Measurements from ENCODE around the gene LARGE2. TPM values are rescaled to one million over a fixed set of nuclear protein-coding genes. Genes with fewer than 3 reads are reported as not detected.

The LARGE2 gene
- total RNA-seq = 1 to 10 TPM in 1 of 2 donors, under 1 TPM in 1; 0.62 to 1.1 TPM

- peak within 1 kb of the TSS in 1 of 2 donors; percentile 75 for H3K27ac Mint-ChIP-seq
- peak in 1 of 2 donors; percentile 56 for DNase-seq (ENCODE audit: low spot score in 2 of 2)
- no peaks in the 10 kb centered on the region for H3K9me3 Mint-ChIP-seq
- no peaks in the 10 kb centered on the region for H3K36me3 Mint-ChIP-seq
- no peak for ATAC-seq
Observed at GRCh38 chr11:45922425-45923082, at the start of gene LARGE2. LARGE2 (plus strand) TSS chr11:45922656; CDS start chr11:45922883, 227 bp downstream.

DNA sequence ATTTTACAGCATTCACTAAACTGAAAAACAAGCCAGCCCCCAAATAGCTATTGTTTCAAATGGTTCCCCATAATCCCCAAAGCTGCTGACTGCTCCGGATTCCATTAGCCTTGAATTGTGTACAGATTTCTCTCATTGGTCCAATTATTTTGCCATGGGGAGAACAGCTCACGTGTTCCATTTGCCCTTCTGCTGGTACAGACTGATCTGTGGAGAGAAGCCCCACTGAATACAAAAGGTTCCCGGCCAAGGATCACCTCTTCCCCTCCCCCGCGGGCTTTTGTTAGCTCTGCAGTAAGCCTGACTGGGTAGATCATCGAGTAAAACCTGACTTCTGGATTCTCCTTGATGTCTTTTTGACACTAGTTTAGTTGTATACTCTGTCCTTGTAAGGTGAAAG, 46.1 kb upstream of the LARGE2 start:
- Mint-ChIP-seq H3K27ac (no peak overlapping the region), H3K9me3 (no peaks in the 10 kb centered on the region), H3K36me3 (peaks cover 0 to 15% of the 10 kb centered on the region in 2 donors)
- no peak for DNase-seq (ENCODE audit: low spot score in 2 of 2)
- ATAC-seq = no peak

- H3K27ac Mint-ChIP-seq = no peak overlapping the region
- no peak for DNase-seq (ENCODE audit: low spot score in 2 of 2)
- H3K36me3 Mint-ChIP-seq = peaks cover 0 to 15% of the 10 kb centered on the region in 2 donors
- no peaks in the 10 kb centered on the region for H3K9me3 Mint-ChIP-seq
- no peak for ATAC-seq
Observed at GRCh38 chr11:45877221-45877620, 45.2 kb upstream of the LARGE2 start.

DNA sequence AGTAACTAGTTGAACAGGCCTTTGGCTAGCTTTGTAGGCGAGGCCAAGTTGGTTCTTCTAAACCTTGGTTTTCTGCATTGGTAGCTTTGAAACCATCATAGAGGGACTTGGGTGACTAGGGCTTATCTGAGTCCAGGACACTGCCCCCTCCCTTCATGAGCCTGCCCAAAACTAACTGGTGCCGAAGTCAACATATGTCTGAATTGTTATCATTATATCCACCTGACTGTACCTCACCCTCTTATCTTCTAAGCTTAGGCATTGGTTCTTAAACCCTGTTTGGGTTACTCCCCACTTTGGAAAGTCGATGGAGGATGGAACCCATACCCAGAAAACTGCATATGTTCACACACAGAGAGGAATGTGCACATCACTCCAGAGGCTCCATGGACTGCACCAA, 44.6 kb upstream of the LARGE2 start:
- H3K36me3 Mint-ChIP-seq = peaks cover 0 to 15% of the 10 kb centered on the region in 2 donors
- no peak for ATAC-seq

GRCh38 chr11:45879803-45880686, 42.4 kb upstream of the LARGE2 start:
- H3K9me3 Mint-ChIP-seq = no peaks in the 10 kb centered on the region
- no peak for DNase-seq (ENCODE audit: low spot score in 2 of 2)

More for the DNA sequence above, 44.6 kb upstream of the LARGE2 start:
- H3K27ac Mint-ChIP-seq = no peak overlapping the region
- no peaks in the 10 kb centered on the region for H3K9me3 Mint-ChIP-seq
- DNase-seq (ENCODE audit: low spot score in 2 of 2) = no peak

DNA sequence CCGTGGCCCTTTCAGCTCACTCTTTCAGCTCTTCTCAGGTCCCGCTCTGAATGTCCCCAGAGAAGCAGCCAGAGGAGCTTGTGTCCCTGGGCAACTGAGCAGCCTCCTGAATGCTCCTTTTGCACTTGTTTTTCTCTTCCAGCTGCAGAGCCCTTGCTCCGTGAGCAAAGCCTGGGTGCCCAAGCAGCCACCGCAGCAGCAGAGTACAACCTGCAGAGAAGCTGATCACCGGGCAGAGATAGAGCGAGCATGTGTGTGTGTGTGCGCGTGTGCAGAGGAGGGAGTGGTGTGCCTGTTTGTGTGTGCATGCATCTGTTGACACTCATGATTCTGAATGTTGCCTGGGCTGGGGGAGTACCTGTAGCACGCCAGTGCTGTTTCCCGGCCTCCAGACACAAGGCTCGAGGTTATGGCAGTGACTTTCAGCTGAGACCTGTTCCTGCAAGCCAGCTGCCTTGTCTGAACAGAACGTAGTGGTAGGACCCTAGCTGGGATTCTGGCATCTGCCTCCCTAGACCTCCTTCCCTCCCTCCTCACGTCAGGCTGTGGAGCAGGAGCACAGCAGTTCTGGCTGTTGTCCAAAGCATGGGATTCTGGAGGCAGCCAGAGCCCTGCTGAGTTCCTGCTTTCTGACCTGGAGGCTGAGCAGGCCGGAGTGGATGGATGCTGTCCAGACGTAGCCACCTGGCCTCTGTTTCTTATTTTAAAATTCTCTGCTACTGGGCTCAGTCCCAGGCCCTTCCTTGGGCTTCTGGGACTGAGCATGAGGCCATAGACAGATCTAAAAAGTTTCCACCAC, 41.5 kb upstream of the LARGE2 start:
- Mint-ChIP-seq H3K27ac (no peak overlapping the region), H3K9me3 (no peaks in the 10 kb centered on the region), H3K36me3 (peaks cover 0 to 5% of the 10 kb centered on the region in 2 donors)
- ATAC-seq = no peak
- no peak for DNase-seq (ENCODE audit: low spot score in 2 of 2)

More at GRCh38 chr11:45879803-45880686, 42.4 kb upstream of the LARGE2 start:
- peaks cover 0 to 9% of the 10 kb centered on the region in 2 donors for H3K36me3 Mint-ChIP-seq
- ATAC-seq = no peak
- H3K27ac Mint-ChIP-seq = peak overlapping the region in 1 of 2 donors; percentile 23

- no peak overlapping the region for H3K27ac Mint-ChIP-seq
- DNase-seq (ENCODE audit: low spot score in 2 of 2) = no peak
- no peak for ATAC-seq
- no peaks in the 10 kb centered on the region for H3K9me3 Mint-ChIP-seq
- peaks cover 0 to 5% of the 10 kb centered on the region in 2 donors for H3K36me3 Mint-ChIP-seq
Observed at GRCh38 chr11:45881708-45882368, 40.6 kb upstream of the LARGE2 start.

DNA sequence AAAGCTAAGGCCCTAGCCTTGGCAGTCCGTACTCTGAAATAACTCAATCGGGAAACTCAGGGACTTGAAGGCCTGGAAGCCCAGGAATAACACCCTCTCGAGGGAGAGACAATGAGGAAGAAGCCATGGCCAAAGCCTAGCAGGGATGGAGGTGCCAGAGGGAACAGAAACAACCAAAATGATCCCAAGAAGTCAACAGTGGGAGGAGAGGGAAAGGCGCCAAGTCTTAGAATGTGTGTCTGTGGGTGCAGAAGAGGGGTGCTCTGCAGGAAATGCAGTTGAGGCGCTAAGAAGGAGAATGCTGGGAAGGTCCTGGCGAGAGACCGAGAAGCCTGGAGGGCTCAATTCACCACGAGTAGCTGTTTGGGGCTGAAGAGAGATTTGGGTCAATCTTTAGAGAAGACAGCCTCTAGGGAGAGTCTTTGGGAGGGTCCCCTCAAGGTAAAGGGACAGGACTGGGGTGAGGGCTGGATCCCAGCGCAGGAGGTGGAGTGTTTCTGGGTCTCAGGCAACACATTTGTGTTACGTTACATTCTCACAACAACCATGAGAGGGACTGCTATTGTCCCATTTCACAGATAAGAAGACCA, 37.8 kb upstream of the LARGE2 start:
- peaks cover 0 to 5% of the 10 kb centered on the region in 2 donors for H3K36me3 Mint-ChIP-seq
- ATAC-seq = no peak

DNA sequence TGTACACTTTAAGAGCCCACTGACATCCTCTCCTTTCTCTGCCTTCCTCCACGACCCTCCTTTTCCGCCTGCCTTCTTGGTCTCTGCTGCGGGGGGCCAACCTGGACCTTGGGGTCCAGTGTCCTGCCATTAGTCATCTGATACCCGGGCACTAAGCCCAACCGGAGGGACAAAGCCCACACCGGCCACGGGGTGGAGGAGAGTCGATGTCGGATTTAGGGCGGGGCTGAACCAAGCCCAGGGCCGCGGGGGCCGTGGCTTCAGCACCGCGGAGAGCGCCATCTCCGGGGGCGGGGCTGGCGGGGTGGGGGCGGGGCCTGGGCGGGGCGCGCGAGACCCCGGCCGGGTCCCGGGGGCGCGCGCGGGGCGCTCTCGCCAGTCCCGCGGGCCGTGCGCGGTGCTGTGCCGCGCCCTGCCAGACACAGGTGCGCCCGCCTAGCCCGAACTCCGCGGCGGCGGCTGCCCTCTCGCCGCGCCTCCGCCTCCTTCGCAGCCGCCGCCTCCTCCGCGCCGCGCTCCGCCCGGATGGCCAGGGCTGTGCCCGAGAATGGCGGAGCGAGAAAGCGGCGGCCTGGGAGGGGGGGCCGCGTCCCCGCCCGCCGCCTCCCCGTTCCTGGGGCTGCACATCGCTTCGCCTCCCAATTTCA, 37.1 kb upstream of the LARGE2 start, which contains the start of gene MAPK8IP1:
Gene MAPK8IP1 (plus strand): TSS at position 378 of the 647 bp plus-strand sequence. CDS start 170 bp downstream, at position 548.
- Mint-ChIP-seq H3K36me3 (peaks cover 0 to 4% of the 10 kb centered on the region in 2 donors), H3K9me3 (no peaks in the 10 kb centered on the region), H3K27ac (peak within 1 kb of the TSS in 1 of 2 donors; percentile 21)
- peak; percentile 74 to 85 for ATAC-seq
- peak in 1 of 2 donors; percentile 70 for DNase-seq (ENCODE audit: low spot score in 2 of 2)

More for the DNA sequence above, 37.8 kb upstream of the LARGE2 start:
- Mint-ChIP-seq H3K9me3 (no peaks in the 10 kb centered on the region), H3K27ac (peak overlapping the region in 1 of 2 donors; percentile 21)
- DNase-seq (ENCODE audit: low spot score in 2 of 2) = no peak

DNA sequence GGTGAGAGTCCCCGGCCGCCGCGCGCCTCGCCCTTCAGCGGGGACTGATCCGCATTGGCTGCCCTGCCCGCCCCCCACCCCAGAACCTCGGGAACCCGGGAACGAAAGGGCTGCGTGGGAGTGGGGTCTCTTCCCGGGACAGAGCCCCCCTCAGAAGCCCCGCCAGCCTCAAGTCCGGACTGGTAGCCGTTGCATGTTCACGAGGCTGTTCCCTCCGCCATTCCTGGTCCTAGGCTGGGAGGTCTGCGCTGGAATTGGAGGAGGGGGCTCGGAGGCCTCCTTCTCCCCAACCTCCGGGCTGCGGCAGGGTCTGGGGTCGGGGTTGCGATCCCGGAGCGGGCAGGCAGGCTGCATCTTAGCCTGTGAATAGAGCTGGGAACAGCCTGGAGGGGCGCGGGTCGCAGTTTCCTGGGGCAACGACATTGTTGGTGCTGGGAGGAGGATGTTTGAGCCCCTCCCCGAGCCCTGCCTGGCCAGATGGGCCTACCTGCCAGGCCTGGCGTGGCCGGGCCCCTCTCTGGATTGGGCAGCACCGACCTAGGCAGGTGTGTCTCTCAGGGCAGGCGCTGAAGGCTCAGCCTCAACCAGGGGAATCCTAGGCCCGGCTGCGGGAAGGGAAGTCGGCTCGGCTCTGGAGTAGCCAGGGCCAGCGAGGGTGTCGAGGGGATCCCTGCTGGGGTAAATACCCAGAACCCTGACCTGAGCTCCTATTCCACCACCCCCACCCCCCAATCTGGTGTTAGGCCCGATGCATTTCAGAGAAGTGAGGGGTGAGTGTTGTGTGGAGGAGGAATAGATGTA, 36.3 kb upstream of the LARGE2 start:
- Mint-ChIP-seq H3K9me3 (no peaks in the 10 kb centered on the region), H3K27ac (no peak overlapping the region), H3K36me3 (no peaks in the 10 kb centered on the region)
- ATAC-seq (no peak), DNase-seq (ENCODE audit: low spot score in 2 of 2) (no peak)

DNA sequence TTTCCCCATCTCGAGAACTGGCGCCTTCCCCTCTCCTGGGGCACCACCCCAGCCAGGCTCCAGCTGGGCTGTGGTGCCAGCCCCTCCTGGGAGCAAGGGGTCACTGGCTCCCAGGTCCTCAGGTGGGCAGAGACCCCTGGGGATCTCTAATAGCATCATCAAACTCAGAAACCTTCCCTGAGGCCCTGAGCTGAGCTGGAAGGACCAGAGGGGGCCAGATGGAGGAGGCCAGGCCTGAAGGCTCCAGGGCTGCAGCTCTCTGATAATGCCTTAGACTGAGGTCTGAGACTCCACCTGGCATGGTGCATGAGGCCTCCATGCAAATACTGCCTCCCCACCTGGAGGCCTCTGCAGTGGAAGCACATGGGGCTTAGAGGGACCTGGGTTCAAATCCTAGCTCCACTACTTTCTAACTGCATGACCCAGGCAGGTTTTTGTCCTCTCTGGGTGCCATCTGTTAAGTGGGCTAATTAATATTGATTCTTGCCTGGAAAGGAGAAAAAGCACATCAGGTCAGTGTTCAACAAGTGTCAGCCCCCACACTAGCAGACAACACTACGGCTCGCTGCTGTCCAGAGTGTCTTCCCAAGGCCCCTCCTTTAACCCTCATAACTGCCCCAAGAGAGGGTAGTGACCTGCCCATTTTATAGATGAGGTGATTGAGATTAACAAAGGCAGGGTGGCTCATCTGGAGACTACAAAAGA, 35.5 kb upstream of the LARGE2 start:
- Mint-ChIP-seq H3K9me3 (no peaks in the 10 kb centered on the region), H3K36me3 (no peaks in the 10 kb centered on the region), H3K27ac (peak overlapping the region in 1 of 2 donors; percentile 40)
- DNase-seq (ENCODE audit: low spot score in 2 of 2) = no peak
- no peak for ATAC-seq

DNA sequence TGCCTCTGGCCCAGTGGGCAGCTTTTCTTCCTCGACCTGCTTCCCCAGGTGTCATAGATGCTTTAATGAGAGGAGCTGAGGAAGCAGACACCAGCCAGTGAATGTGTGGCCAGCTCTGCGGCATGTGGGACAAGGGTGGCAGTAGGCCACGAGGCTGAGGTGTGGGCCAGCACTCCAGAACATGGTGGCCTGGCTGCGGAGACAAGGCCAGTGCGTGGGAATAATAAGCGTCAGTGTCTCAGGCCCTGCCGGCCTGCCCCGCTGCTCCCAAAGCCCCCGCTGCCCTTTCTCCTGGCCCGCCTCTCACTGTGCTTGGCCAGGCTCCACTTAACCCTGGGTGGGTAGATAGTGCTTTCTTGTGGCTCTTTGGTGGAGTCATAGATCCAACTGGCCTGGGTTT, 34.9 kb upstream of the LARGE2 start:
- Mint-ChIP-seq H3K9me3 (no peaks in the 10 kb centered on the region), H3K36me3 (no peaks in the 10 kb centered on the region), H3K27ac (no peak overlapping the region)
- ATAC-seq (no peak), DNase-seq (ENCODE audit: low spot score in 2 of 2) (no peak)

- DNase-seq (ENCODE audit: low spot score in 2 of 2) = no peak
- H3K36me3 Mint-ChIP-seq = no peaks in the 10 kb centered on the region
- ATAC-seq = no peak
- peak overlapping the region in 1 of 2 donors; percentile 50 for H3K27ac Mint-ChIP-seq
- no peaks in the 10 kb centered on the region for H3K9me3 Mint-ChIP-seq
Observed at GRCh38 chr11:45889555-45889954, 32.9 kb upstream of the LARGE2 start.

DNA sequence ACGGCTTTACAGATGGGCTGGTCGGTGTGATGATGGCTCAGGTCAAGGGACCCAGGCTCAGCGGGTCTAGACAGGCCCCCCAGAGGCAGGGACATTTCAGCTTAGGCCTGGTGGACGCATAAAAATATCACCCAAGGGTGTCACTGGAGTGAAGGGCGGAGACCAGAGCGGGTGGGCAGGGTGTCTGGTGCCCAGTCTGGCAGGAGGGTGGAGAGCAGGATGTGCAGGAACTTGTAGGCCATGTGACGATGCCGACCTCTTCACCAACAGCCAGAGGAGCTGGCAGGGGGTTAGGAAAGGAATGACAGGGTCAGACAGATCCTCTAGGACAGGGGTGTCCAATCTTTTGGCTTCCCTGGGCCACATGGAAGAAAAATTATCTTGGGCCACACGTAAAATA, 32.5 kb upstream of the LARGE2 start:
- DNase-seq (ENCODE audit: low spot score in 2 of 2) (no peak), ATAC-seq (no peak)
- no peaks in the 10 kb centered on the region for H3K36me3 Mint-ChIP-seq
- H3K9me3 Mint-ChIP-seq = no peaks in the 10 kb centered on the region
- H3K27ac Mint-ChIP-seq = no peak overlapping the region
